Measurements from ENCODE around the gene HYAL2. TPM values are rescaled to one million over a fixed set of nuclear protein-coding genes. Genes with fewer than 3 reads are reported as not detected.

The HYAL2 gene
- polyA plus RNA-seq, 5 donors, result 67.8 to 113 (median 77.3) TPM

GRCh38 chr3:50353245-50354004 is 30.9 kb upstream of the HYAL2 start:
- no peak for DNase-seq

GRCh38 chr3:50352781-50353180 is 30.2 kb upstream of the HYAL2 start:
- no peak for DNase-seq

- no peak for DNase-seq
Measured at GRCh38 chr3:50351323-50351697, 28.8 kb upstream of the HYAL2 start.

GRCh38 chr3:50350527-50351322 is 28.2 kb upstream of the HYAL2 start, which contains the start of the genes CYB561D2 and NPRL2:
Gene CYB561D2, plus strand, starts transcription at chr3:50350862. Its CDS starts 572 bp downstream, at chr3:50351434.
Gene NPRL2, minus strand, starts transcription at chr3:50350775. Its CDS starts 123 bp downstream, at chr3:50350652.
- peak; percentile 92 to 93 for DNase-seq

GRCh38 chr3:50350213-50350526 is 27.6 kb upstream of the HYAL2 start:
- no peak for DNase-seq

GRCh38 chr3:50347187-50347813 is 24.8 kb upstream of the HYAL2 start:
- peak in 1 of 2 donors; percentile 69 for DNase-seq

- no peak for DNase-seq
Measured at GRCh38 chr3:50345586-50346234, 23.2 kb upstream of the HYAL2 start, which contains the start of gene ZMYND10. Gene ZMYND10, minus strand, starts transcription at chr3:50345732. Its CDS starts 153 bp downstream, at chr3:50345579.

GRCh38 chr3:50345008-50345407 is 22.5 kb upstream of the HYAL2 start:
- DNase-seq, result no peak

GRCh38 chr3:50342813-50343633 is 20.5 kb upstream of the HYAL2 start:
- DNase-seq, result no peak

GRCh38 chr3:50341996-50342650 is 19.6 kb upstream of the HYAL2 start:
- DNase-seq, result no peak

GRCh38 chr3:50341537-50341936 is 19.0 kb upstream of the HYAL2 start:
- DNase-seq, result no peak

GRCh38 chr3:50340448-50341329 is 18.1 kb upstream of the HYAL2 start, which contains the start of gene RASSF1:
Gene RASSF1, minus strand, starts transcription at chr3:50340836. Its CDS starts 31 bp downstream, at chr3:50340805.
- peak; percentile 57 to 66 for DNase-seq

- DNase-seq, result no peak
Measured at GRCh38 chr3:50340147-50340447, 17.6 kb upstream of the HYAL2 start.

GRCh38 chr3:50339485-50340146 is 17.1 kb upstream of the HYAL2 start:
- no peak for DNase-seq

GRCh38 chr3:50338965-50339364 is 16.4 kb upstream of the HYAL2 start:
- DNase-seq, result no peak

- peak; percentile 97 to 98 for DNase-seq
Measured at GRCh38 chr3:50337175-50337861, 14.8 kb upstream of the HYAL2 start.

- DNase-seq, result no peak
Measured at GRCh38 chr3:50336452-50337174, 14.1 kb upstream of the HYAL2 start.
